GM12875 (cell line): Measurements from ENCODE around the gene ABTB1.

Source experiments
- H3K4me3 ChIP-seq: one replicate; pipeline ENCODE4 v1.5.1; 2011; ENCODE audit warnings: low read depth, low read length, control low read depth
- TF ChIP-seq, protein P1 (sequence below): IDR thresholded peaks from 2 replicates; pipeline ENCODE4 v1.5.1; 2011; ENCODE audit warnings: low read depth, mild to moderate bottlenecking, control low read depth, inconsistent platforms, low read length, moderate library complexity, borderline replicate concordance; ENCODE audit not compliant: insufficient read depth

Gene ABTB1

GRCh38 chr3:127688416-127689265 is 15.9 kb downstream of the ABTB1 start:
- TF ChIP-seq, protein P1, sequence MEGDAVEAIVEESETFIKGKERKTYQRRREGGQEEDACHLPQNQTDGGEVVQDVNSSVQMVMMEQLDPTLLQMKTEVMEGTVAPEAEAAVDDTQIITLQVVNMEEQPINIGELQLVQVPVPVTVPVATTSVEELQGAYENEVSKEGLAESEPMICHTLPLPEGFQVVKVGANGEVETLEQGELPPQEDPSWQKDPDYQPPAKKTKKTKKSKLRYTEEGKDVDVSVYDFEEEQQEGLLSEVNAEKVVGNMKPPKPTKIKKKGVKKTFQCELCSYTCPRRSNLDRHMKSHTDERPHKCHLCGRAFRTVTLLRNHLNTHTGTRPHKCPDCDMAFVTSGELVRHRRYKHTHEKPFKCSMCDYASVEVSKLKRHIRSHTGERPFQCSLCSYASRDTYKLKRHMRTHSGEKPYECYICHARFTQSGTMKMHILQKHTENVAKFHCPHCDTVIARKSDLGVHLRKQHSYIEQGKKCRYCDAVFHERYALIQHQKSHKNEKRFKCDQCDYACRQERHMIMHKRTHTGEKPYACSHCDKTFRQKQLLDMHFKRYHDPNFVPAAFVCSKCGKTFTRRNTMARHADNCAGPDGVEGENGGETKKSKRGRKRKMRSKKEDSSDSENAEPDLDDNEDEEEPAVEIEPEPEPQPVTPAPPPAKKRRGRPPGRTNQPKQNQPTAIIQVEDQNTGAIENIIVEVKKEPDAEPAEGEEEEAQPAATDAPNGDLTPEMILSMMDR, result no peak
- H3K4me3 ChIP-seq, result no peak overlapping the region

DNA sequence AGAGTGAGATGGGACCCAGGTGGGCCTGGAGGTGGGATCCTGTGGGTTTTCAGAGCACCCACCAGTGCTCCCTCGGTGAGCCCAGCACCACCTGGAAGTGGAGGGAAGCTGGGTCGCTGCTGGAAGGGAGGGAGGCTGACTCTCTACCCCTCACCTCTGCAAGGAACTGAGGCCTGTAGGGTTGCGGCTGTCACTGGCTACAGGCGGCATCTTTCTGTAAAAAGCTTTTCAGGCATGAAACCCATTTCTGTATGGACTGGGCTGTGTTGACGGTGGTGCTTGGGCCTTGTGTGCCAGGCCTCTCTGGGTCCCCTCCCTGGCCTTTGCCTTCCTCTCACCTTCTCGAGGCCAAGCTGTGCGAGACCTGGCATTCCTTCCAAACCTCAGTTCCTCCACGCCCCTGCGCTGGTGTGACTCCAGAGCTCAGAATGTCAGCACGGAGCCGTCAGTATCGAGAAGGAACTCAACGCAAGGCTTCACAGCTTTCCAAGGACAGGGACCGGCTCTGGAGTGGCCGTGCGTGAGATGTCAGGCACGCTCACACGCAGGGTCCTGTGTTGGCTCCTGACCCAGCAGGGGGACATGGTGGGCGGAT is 16.6 kb downstream of the ABTB1 start:
- H3K4me3 ChIP-seq, result no peak overlapping the region
- TF ChIP-seq, protein P1, result no peak

DNA sequence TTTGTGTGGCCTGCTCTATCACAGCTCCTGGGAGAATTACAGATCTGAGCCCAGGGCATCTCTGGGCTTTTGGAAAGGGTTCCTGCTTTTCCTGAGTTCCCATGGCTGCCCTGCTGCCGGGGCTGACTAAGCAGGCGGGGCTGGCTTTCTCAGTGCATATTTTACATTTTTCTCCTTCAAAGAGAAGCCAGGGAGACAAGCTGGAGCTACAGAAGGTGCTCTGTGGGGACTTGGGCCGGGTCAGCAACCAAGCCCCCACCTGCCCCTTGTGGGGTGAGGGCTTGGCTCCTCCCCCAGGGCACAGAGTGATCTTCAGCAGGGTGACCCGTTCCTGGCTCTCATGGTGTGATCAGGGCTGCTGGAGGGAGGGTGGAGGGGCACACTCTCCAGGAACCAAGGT is 17.4 kb downstream of the ABTB1 start:
- TF ChIP-seq, protein P1, result no peak
- no peak overlapping the region for H3K4me3 ChIP-seq

- TF ChIP-seq, protein P1, result peak; percentile 56
- no peak overlapping the region for H3K4me3 ChIP-seq
Observed at GRCh38 chr3:127690823-127691452, 18.2 kb downstream of the ABTB1 start.

DNA sequence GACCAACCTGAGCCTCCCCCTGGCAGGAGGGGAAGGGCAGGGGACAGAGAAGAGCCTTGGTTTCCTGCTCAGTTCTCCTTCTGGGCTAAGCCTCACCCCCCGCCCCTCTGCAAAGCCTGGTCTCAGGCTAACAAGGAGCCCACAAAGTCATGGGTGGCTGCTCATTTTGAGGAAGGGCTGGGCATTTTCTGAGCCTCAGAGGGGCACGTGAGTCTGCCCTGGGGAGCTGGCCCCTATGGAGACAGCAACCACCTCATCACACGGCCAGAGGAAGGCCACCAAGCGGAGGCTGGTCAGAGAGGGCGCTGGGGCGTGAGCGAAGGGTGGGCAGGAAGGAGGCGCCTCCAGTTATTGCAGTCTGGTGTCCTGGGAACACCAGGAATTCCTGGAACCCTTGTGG is 18.7 kb downstream of the ABTB1 start:
- no peak overlapping the region for H3K4me3 ChIP-seq
- TF ChIP-seq, protein P1, result no peak

- H3K4me3 ChIP-seq, result no peak overlapping the region
- TF ChIP-seq, protein P1, result no peak
Observed at GRCh38 chr3:127691974-127692373, 19.2 kb downstream of the ABTB1 start.
